NCI-H2029 treated with DMSO at 0.1 percent for 48 hours (cell line): Measurements from ENCODE around the gene CBX7.

ENCODE experiments used
- DNase-seq: peaks from one replicate; lab custom pipeline; 2025; lab: John Stamatoyannopoulos, UW

CBX7 gene

GRCh38 chr22:39123751-39124581, 28.5 kb downstream of the CBX7 start:
- DNase-seq, result no peak

GRCh38 chr22:39122772-39123470, 29.6 kb downstream of the CBX7 start:
- DNase-seq, result no peak

GRCh38 chr22:39120983-39121382, 31.5 kb downstream of the CBX7 start:
- no peak for DNase-seq

GRCh38 chr22:39117585-39118191, 34.8 kb downstream of the CBX7 start:
- DNase-seq, result no peak

GRCh38 chr22:39115977-39116621, 36.4 kb downstream of the CBX7 start:
- no peak for DNase-seq

GRCh38 chr22:39115570-39115969, 36.9 kb downstream of the CBX7 start:
- DNase-seq, result no peak

GRCh38 chr22:39114112-39114511, 38.4 kb downstream of the CBX7 start:
- DNase-seq, result no peak

- DNase-seq, result no peak
These were observed 41.6 kb downstream of the CBX7 start for GRCh38 chr22:39110631-39111561.

- DNase-seq, result no peak
These were observed 43.1 kb downstream of the CBX7 start for GRCh38 chr22:39109361-39109760.

GRCh38 chr22:39108487-39108886, 44.0 kb downstream of the CBX7 start:
- DNase-seq, result no peak

GRCh38 chr22:39106326-39106725, 46.2 kb downstream of the CBX7 start:
- no peak for DNase-seq

GRCh38 chr22:39103431-39103830, 49.0 kb downstream of the CBX7 start:
- no peak for DNase-seq

- DNase-seq, result no peak
These were observed 51.3 kb downstream of the CBX7 start for GRCh38 chr22:39101226-39101625.

- no peak for DNase-seq
These were observed 53.9 kb downstream of the CBX7 start for GRCh38 chr22:39098576-39098975.

- no peak for DNase-seq
These were observed 54.5 kb downstream of the CBX7 start for GRCh38 chr22:39098026-39098425.

GRCh38 chr22:39097098-39098020, 55.1 kb downstream of the CBX7 start, which contains the start of gene APOBEC3H:
TSS of gene APOBEC3H (plus strand) at chr22:39097244. CDS start at chr22:39100279, 3,035 bp downstream.
- no peak for DNase-seq

- DNase-seq, result no peak
These were observed 56.5 kb downstream of the CBX7 start for GRCh38 chr22:39095971-39096370.

GRCh38 chr22:39094717-39095389, 57.6 kb downstream of the CBX7 start:
- DNase-seq, result no peak

GRCh38 chr22:39092111-39092862, 60.2 kb downstream of the CBX7 start:
- DNase-seq, result no peak
